ENCODE results near the gene TASP1. TPM values are rescaled to one million over a fixed set of nuclear protein-coding genes. Genes with fewer than 3 reads are reported as not detected.
"Not testable (repeated sequence)": the region's sequence is repeated elsewhere in the genome, so short reads cannot be mapped to it uniquely, and the experiment has no call there.

Gene TASP1
- total RNA-seq, 1 donor from 2014 or later = 4.8 TPM

- H3K4me3 ChIP-seq (ENCODE audit: low read depth, low read length) = no peak overlapping the region
- TF ChIP-seq CTCF (conservative IDR thresholded peaks at IDR 0.05; ENCODE audit: low read depth, low read length) = no peak
- DNase-seq (ENCODE audit: low read depth) = no peak
Observed at GRCh38 chr20:13395232-13395631, 243.5 kb downstream of the TASP1 start.

- DNase-seq (ENCODE audit: low read depth) = no peak
- TF ChIP-seq CTCF (conservative IDR thresholded peaks at IDR 0.05; ENCODE audit: low read depth, low read length) = no peak
- no peak overlapping the region for H3K4me3 ChIP-seq (ENCODE audit: low read depth, low read length)
Observed at GRCh38 chr20:13392391-13392790, 246.3 kb downstream of the TASP1 start.

- DNase-seq (ENCODE audit: low read depth) = no peak
- no peak for TF ChIP-seq CTCF (conservative IDR thresholded peaks at IDR 0.05; ENCODE audit: low read depth, low read length)
- H3K4me3 ChIP-seq (ENCODE audit: low read depth, low read length) = no peak overlapping the region
Observed at GRCh38 chr20:13389115-13389514, 249.6 kb downstream of the TASP1 start.

- no peak for TF ChIP-seq CTCF (conservative IDR thresholded peaks at IDR 0.05; ENCODE audit: low read depth, low read length)
- H3K4me3 ChIP-seq (ENCODE audit: low read depth, low read length) = no peak overlapping the region
- DNase-seq (ENCODE audit: low read depth) = no peak
Observed at GRCh38 chr20:13384132-13384531, 254.6 kb downstream of the TASP1 start.

GRCh38 chr20:13382786-13383185, 255.9 kb downstream of the TASP1 start:
- no peak overlapping the region for H3K4me3 ChIP-seq (ENCODE audit: low read depth, low read length)
- no peak for TF ChIP-seq CTCF (conservative IDR thresholded peaks at IDR 0.05; ENCODE audit: low read depth, low read length)
- DNase-seq (ENCODE audit: low read depth) = peak; percentile 63

GRCh38 chr20:13380497-13381229, 258.1 kb downstream of the TASP1 start:
- DNase-seq (ENCODE audit: low read depth); H3K4me3 ChIP-seq (ENCODE audit: low read depth, low read length): not testable (repeated sequence)

GRCh38 chr20:13373400-13373799, 265.3 kb downstream of the TASP1 start:
- TF ChIP-seq CTCF (conservative IDR thresholded peaks at IDR 0.05; ENCODE audit: low read depth, low read length) = no peak
- H3K4me3 ChIP-seq (ENCODE audit: low read depth, low read length) = no peak overlapping the region
- DNase-seq (ENCODE audit: low read depth) = no peak

Data from epithelial cell of proximal tubule (primary cell).